Stimulated activated naive B cell treated with anti-CD40 and anti-IgM and Interleukin-4, amounts not matched to agents 10 μg/mL and 1 μg/mL and 100 μg/mL, for 72 hours (primary cell): ENCODE measurements around the gene TNNI3K.

ENCODE experiments used
- ATAC-seq, 2 donors: fragments of 150-1000 bp; cut with Tn5 transposase; replicated peaks; 2 replicates each; pipeline ENCODE4 v1.10.0; 2021; ENCODE audit warnings: moderate library complexity in 1 of 2
- DNase-seq: peaks from one replicate; pipeline ENCODE4 v3.0.0; 2021
- H3K27ac Mint-ChIP-seq: one replicate; pipeline ENCODE4 v1.8.0; 2022; ENCODE audit warnings: mild to moderate bottlenecking, mixed read lengths
- H3K27me3 Mint-ChIP-seq, 2 donors: one replicate each; pipeline ENCODE4 v1.8.0; 2022; ENCODE audit warnings: mixed read lengths in 2 of 2
- H3K36me3 Mint-ChIP-seq, 2 donors: one replicate each; pipeline ENCODE4 v1.8.0; 2022; ENCODE audit warnings: mixed read lengths in 2 of 2, mild to moderate bottlenecking in 1 of 2
- H3K4me1 Mint-ChIP-seq, 2 donors: one replicate each; pipeline ENCODE4 v1.8.0; 2022; ENCODE audit warnings: mixed read lengths in 2 of 2, mild to moderate bottlenecking in 1 of 2
- H3K4me3 Mint-ChIP-seq, 2 donors: one replicate each; pipeline ENCODE4 v1.8.0; 2022; ENCODE audit warnings: mild to moderate bottlenecking in 2 of 2, mixed read lengths in 2 of 2, moderate library complexity in 1 of 2
- H3K9me3 Mint-ChIP-seq, 2 donors: one replicate each; pipeline ENCODE4 v1.8.0; 2022; ENCODE audit warnings: mixed read lengths in 2 of 2, mild to moderate bottlenecking in 1 of 2

The TNNI3K gene

GRCh38 chr1:74464037-74464436 lies 228.8 kb downstream of the TNNI3K start:
- Mint-ChIP-seq H3K27ac (no peak overlapping the region), H3K4me3 (no peak overlapping the region), H3K27me3 (no peaks in the 10 kb centered on the region), H3K9me3 (no peaks in the 10 kb centered on the region), H3K36me3 (no peaks in the 10 kb centered on the region), H3K4me1 (no peaks in the 10 kb centered on the region)
- ATAC-seq: no peak
- DNase-seq: no peak

GRCh38 chr1:74465193-74465681 lies 230.1 kb downstream of the TNNI3K start:
- DNase-seq: no peak
- ATAC-seq: no peak
- H3K4me1 Mint-ChIP-seq: no peaks in the 10 kb centered on the region
- H3K9me3 Mint-ChIP-seq: no peaks in the 10 kb centered on the region
- H3K27ac Mint-ChIP-seq: no peak overlapping the region
- H3K36me3 Mint-ChIP-seq: no peaks in the 10 kb centered on the region
- H3K27me3 Mint-ChIP-seq: no peaks in the 10 kb centered on the region
- no peak overlapping the region for H3K4me3 Mint-ChIP-seq

- H3K36me3 Mint-ChIP-seq: no peaks in the 10 kb centered on the region
- peaks cover 0 to 8% of the 10 kb centered on the region in 2 donors for H3K27me3 Mint-ChIP-seq
- no peaks in the 10 kb centered on the region for H3K4me1 Mint-ChIP-seq
- H3K9me3 Mint-ChIP-seq: no peaks in the 10 kb centered on the region
- no peak for DNase-seq
- no peak for ATAC-seq
- no peak overlapping the region for H3K27ac Mint-ChIP-seq
- H3K4me3 Mint-ChIP-seq: no peak overlapping the region
These were observed 232.7 kb downstream of the TNNI3K start for GRCh38 chr1:74467786-74468377.

GRCh38 chr1:74468982-74469603 lies 233.9 kb downstream of the TNNI3K start:
- no peak for DNase-seq
- H3K27me3 Mint-ChIP-seq: peaks cover 0 to 8% of the 10 kb centered on the region in 2 donors
- no peak for ATAC-seq

GRCh38 chr1:74470251-74470650 lies 235.1 kb downstream of the TNNI3K start:
- DNase-seq: no peak
- Mint-ChIP-seq H3K4me3 (no peak overlapping the region), H3K4me1 (no peaks in the 10 kb centered on the region), H3K9me3 (no peaks in the 10 kb centered on the region), H3K36me3 (no peaks in the 10 kb centered on the region), H3K27ac (no peak overlapping the region), H3K27me3 (peaks cover 0 to 8% of the 10 kb centered on the region in 2 donors)
- ATAC-seq: no peak

More at GRCh38 chr1:74468982-74469603, 233.9 kb downstream of the TNNI3K start:
- Mint-ChIP-seq H3K4me3 (no peak overlapping the region), H3K36me3 (no peaks in the 10 kb centered on the region), H3K9me3 (no peaks in the 10 kb centered on the region), H3K27ac (no peak overlapping the region), H3K4me1 (no peaks in the 10 kb centered on the region)

GRCh38 chr1:74470936-74471335 lies 235.7 kb downstream of the TNNI3K start:
- no peak overlapping the region for H3K27ac Mint-ChIP-seq
- no peaks in the 10 kb centered on the region for H3K4me1 Mint-ChIP-seq
- DNase-seq: no peak
- no peak overlapping the region for H3K4me3 Mint-ChIP-seq
- H3K36me3 Mint-ChIP-seq: no peaks in the 10 kb centered on the region
- no peaks in the 10 kb centered on the region for H3K9me3 Mint-ChIP-seq
- ATAC-seq: no peak
- peaks cover 0 to 8% of the 10 kb centered on the region in 2 donors for H3K27me3 Mint-ChIP-seq

GRCh38 chr1:74471470-74471869 lies 236.3 kb downstream of the TNNI3K start:
- H3K27ac Mint-ChIP-seq: no peak overlapping the region
- no peaks in the 10 kb centered on the region for H3K36me3 Mint-ChIP-seq
- DNase-seq (no peak), ATAC-seq (no peak)
- no peaks in the 10 kb centered on the region for H3K4me1 Mint-ChIP-seq
- H3K27me3 Mint-ChIP-seq: peaks cover 0 to 8% of the 10 kb centered on the region in 2 donors
- no peaks in the 10 kb centered on the region for H3K9me3 Mint-ChIP-seq
- H3K4me3 Mint-ChIP-seq: no peak overlapping the region

- Mint-ChIP-seq H3K9me3 (no peaks in the 10 kb centered on the region), H3K27me3 (peaks cover 0 to 8% of the 10 kb centered on the region in 2 donors), H3K4me1 (no peaks in the 10 kb centered on the region), H3K27ac (no peak overlapping the region), H3K4me3 (no peak overlapping the region), H3K36me3 (no peaks in the 10 kb centered on the region)
- ATAC-seq: no peak
- no peak for DNase-seq
These were observed 239.4 kb downstream of the TNNI3K start for GRCh38 chr1:74474585-74474984.

- Mint-ChIP-seq H3K4me3 (no peak overlapping the region), H3K9me3 (no peaks in the 10 kb centered on the region), H3K27ac (no peak overlapping the region), H3K36me3 (no peaks in the 10 kb centered on the region), H3K4me1 (no peaks in the 10 kb centered on the region), H3K27me3 (peaks cover 0 to 3% of the 10 kb centered on the region in 2 donors)
- no peak for ATAC-seq
- DNase-seq: no peak
These were observed 243.8 kb downstream of the TNNI3K start for GRCh38 chr1:74478979-74479378.

- no peak overlapping the region for H3K4me3 Mint-ChIP-seq
- no peak for ATAC-seq
- no peak for DNase-seq
- H3K4me1 Mint-ChIP-seq: no peaks in the 10 kb centered on the region
- H3K9me3 Mint-ChIP-seq: no peaks in the 10 kb centered on the region
- H3K27me3 Mint-ChIP-seq: peaks cover 0 to 3% of the 10 kb centered on the region in 2 donors
- no peak overlapping the region for H3K27ac Mint-ChIP-seq
- no peaks in the 10 kb centered on the region for H3K36me3 Mint-ChIP-seq
These were observed 244.9 kb downstream of the TNNI3K start for GRCh38 chr1:74480068-74480467.

- DNase-seq: no peak
These were observed 246.4 kb downstream of the TNNI3K start for GRCh38 chr1:74481607-74482006.

GRCh38 chr1:74485622-74486021 lies 250.4 kb downstream of the TNNI3K start:
- H3K27me3 Mint-ChIP-seq: no peaks in the 10 kb centered on the region
- DNase-seq: no peak
- no peaks in the 10 kb centered on the region for H3K4me1 Mint-ChIP-seq
- no peaks in the 10 kb centered on the region for H3K36me3 Mint-ChIP-seq
- no peak for ATAC-seq
- no peaks in the 10 kb centered on the region for H3K9me3 Mint-ChIP-seq
- no peak overlapping the region for H3K4me3 Mint-ChIP-seq
- H3K27ac Mint-ChIP-seq: no peak overlapping the region

More at GRCh38 chr1:74481607-74482006, 246.4 kb downstream of the TNNI3K start:
- no peaks in the 10 kb centered on the region for H3K9me3 Mint-ChIP-seq
- no peaks in the 10 kb centered on the region for H3K36me3 Mint-ChIP-seq
- no peak for ATAC-seq
- H3K4me1 Mint-ChIP-seq: no peaks in the 10 kb centered on the region
- H3K27ac Mint-ChIP-seq: no peak overlapping the region
- H3K4me3 Mint-ChIP-seq: no peak overlapping the region
- peaks cover 0 to 3% of the 10 kb centered on the region in 2 donors for H3K27me3 Mint-ChIP-seq

- H3K36me3 Mint-ChIP-seq: no peaks in the 10 kb centered on the region
- no peaks in the 10 kb centered on the region for H3K4me1 Mint-ChIP-seq
- ATAC-seq (no peak), DNase-seq (no peak)
- H3K27me3 Mint-ChIP-seq: no peaks in the 10 kb centered on the region
- H3K4me3 Mint-ChIP-seq: no peak overlapping the region
- H3K27ac Mint-ChIP-seq: no peak overlapping the region
- no peaks in the 10 kb centered on the region for H3K9me3 Mint-ChIP-seq
These were observed 250.8 kb downstream of the TNNI3K start for GRCh38 chr1:74486036-74486435.

- Mint-ChIP-seq H3K27me3 (no peaks in the 10 kb centered on the region), H3K4me3 (no peak overlapping the region), H3K4me1 (no peaks in the 10 kb centered on the region), H3K9me3 (no peaks in the 10 kb centered on the region), H3K27ac (no peak overlapping the region), H3K36me3 (no peaks in the 10 kb centered on the region)
- no peak for ATAC-seq
- DNase-seq: no peak
These were observed 261.5 kb downstream of the TNNI3K start for GRCh38 chr1:74496669-74497068.

- Mint-ChIP-seq H3K27ac (no peak overlapping the region), H3K27me3 (peaks cover 4 to 5% of the 10 kb centered on the region in 2 donors), H3K36me3 (no peaks in the 10 kb centered on the region), H3K4me3 (no peak overlapping the region), H3K9me3 (no peaks in the 10 kb centered on the region), H3K4me1 (peaks cover 5 to 6% of the 10 kb centered on the region in 2 donors)
- DNase-seq (no peak), ATAC-seq (no peak)
These were observed 263.7 kb downstream of the TNNI3K start for GRCh38 chr1:74498901-74499300.
